Smooth muscle cell (in vitro differentiated cells): ENCODE data around the gene BEAN1. TPM values are rescaled to one million over a fixed set of nuclear protein-coding genes. Genes with fewer than 3 reads are reported as not detected.

ENCODE experiments used
- DNase-seq: peaks from one replicate; lab custom pipeline; 2025; ENCODE audit not compliant: unreplicated experiment; lab: John Stamatoyannopoulos, UW
- H2AFZ ChIP-seq: fragments of 200-600 bp; sonication (generic); 2 replicates; pipeline ENCODE4 v1.6.0; 2016; ENCODE audit warnings: antibody characterized with exemption, low read depth, mild to moderate bottlenecking
- H3F3A ChIP-seq: fragments of 200-600 bp; sonication (generic); 2 replicates; pipeline ENCODE4 v1.6.0; 2017; ENCODE audit warnings: antibody characterized with exemption, low read depth
- H3K27ac ChIP-seq: fragments of 200-600 bp; sonication (generic); 2 replicates; pipeline ENCODE4 v1.5.1; 2016; ENCODE audit warnings: low read depth, mild to moderate bottlenecking
- H3K27me3 ChIP-seq: fragments of 200-600 bp; sonication (generic); 2 replicates; pipeline ENCODE4 v1.6.1; 2016; ENCODE audit warnings: low read depth, mild to moderate bottlenecking
- H3K36me3 ChIP-seq: fragments of 200-600 bp; sonication (generic); 2 replicates; pipeline ENCODE4 v1.5.1; 2016; ENCODE audit warnings: low read depth
- H3K4me1 ChIP-seq: fragments of 200-600 bp; sonication (generic); 2 replicates; pipeline ENCODE4 v1.5.1; 2016; ENCODE audit warnings: low read depth
- H3K4me2 ChIP-seq: fragments of 200-600 bp; sonication (generic); 2 replicates; pipeline ENCODE4 v1.6.0; 2016; ENCODE audit warnings: mild to moderate bottlenecking
- H3K4me3 ChIP-seq: fragments of 200-600 bp; sonication (generic); 2 replicates; pipeline ENCODE4 v1.5.1; 2016; ENCODE audit warnings: mild to moderate bottlenecking
- H3K79me2 ChIP-seq: fragments of 200-600 bp; sonication (generic); 2 replicates; pipeline ENCODE4 v1.6.0; 2016; ENCODE audit warnings: low read depth, mild to moderate bottlenecking
- H3K9ac ChIP-seq: fragments of 200-600 bp; sonication (generic); 2 replicates; pipeline ENCODE4 v1.6.0; 2016; ENCODE audit warnings: low read depth
- H3K9me3 ChIP-seq: fragments of 200-600 bp; sonication (generic); replicated peaks from 2 replicates; pipeline ENCODE4 v1.5.1; 2016; ENCODE audit warnings: low read depth
- H4K20me1 ChIP-seq: fragments of 200-600 bp; sonication (generic); 2 replicates; pipeline ENCODE4 v1.6.0; 2016; ENCODE audit warnings: low read depth
- WGBS: methylation state at CpG from one replicate; pipeline ENCODE4 v1.1.7; 2016; ENCODE audit warnings: low lambda C conversion rate; 5-methylcytosine and 5-hydroxymethylcytosine counted together
- polyA plus RNA-seq: library from polyadenylated mRNA; unstranded; fragments of >200 nt; fragmentation: Nextera tagmentation; extraction: Ambion mirVana; gene quantifications from 2 replicates; pipeline ENCODE4 v1.2.1, GENCODE V29; 2016
- total RNA-seq: library from RNA; depleted of rRNA; stranded (reverse); fragments of >200 nt; gene quantifications from 2 replicates; pipeline ENCODE4 v1.2.3, GENCODE V29; 2014
- TF ChIP-seq, protein P1 (sequence below): fragments of 200-600 bp; sonication (generic); IDR thresholded peaks from 2 replicates; pipeline ENCODE4 v1.5.1; 2017; ENCODE audit warnings: borderline replicate concordance, mild to moderate bottlenecking, antibody characterized with exemption; ENCODE audit not compliant: insufficient read depth, poor library complexity, severe bottlenecking

BEAN1 gene
- total and polyA plus RNA-seq, 2 experiments from 2014 or later = 0.94 to 4.9 TPM

DNA sequence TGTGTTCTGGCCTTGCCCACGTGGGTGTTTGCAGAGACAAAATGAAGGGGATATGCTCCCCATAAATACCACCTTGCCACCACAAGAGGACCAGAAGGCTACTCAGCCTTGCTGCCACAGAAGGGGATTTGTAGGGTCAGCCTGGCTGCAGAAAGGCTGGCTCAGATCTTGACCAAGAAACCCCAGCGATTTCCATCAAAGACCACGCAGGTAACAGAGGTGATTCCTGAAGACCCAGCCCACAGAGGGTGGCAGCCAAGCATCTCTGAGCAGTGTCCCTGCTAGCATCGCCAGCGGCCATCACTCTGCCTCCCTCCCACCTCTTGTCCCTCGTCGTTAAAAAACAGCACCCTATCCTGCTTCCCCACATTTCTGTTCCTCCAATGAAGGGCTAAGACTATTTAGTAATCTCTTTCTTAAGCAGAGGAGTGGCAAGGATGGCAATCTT lies 54.9 kb downstream of the BEAN1 start:
- Histone ChIP-seq H3K36me3 (no peaks in the 10 kb centered on the region), H3K79me2 (no peaks in the 10 kb centered on the region), H3K4me1 (no peaks in the 10 kb centered on the region), H3K9me3 (no peaks in the 10 kb centered on the region), H3K27me3 (no peaks in the 10 kb centered on the region), H3K4me2 (no peak overlapping the region), H4K20me1 (no peaks in the 10 kb centered on the region), H3K4me3 (no peak overlapping the region), H3K27ac (no peak overlapping the region), H3F3A (no peaks in the 10 kb centered on the region), H2AFZ (no peak overlapping the region), H3K9ac (no peak overlapping the region)
- TF ChIP-seq, protein P1, sequence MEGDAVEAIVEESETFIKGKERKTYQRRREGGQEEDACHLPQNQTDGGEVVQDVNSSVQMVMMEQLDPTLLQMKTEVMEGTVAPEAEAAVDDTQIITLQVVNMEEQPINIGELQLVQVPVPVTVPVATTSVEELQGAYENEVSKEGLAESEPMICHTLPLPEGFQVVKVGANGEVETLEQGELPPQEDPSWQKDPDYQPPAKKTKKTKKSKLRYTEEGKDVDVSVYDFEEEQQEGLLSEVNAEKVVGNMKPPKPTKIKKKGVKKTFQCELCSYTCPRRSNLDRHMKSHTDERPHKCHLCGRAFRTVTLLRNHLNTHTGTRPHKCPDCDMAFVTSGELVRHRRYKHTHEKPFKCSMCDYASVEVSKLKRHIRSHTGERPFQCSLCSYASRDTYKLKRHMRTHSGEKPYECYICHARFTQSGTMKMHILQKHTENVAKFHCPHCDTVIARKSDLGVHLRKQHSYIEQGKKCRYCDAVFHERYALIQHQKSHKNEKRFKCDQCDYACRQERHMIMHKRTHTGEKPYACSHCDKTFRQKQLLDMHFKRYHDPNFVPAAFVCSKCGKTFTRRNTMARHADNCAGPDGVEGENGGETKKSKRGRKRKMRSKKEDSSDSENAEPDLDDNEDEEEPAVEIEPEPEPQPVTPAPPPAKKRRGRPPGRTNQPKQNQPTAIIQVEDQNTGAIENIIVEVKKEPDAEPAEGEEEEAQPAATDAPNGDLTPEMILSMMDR = no peak
- WGBS = 85% methylated on average over 7 of the region's 7 CpGs
- no peak for DNase-seq

- Histone ChIP-seq H3K4me2 (no peak overlapping the region), H2AFZ (no peak overlapping the region), H3K27me3 (no peaks in the 10 kb centered on the region), H3F3A (no peaks in the 10 kb centered on the region), H3K9me3 (no peaks in the 10 kb centered on the region), H3K79me2 (no peaks in the 10 kb centered on the region), H3K4me3 (no peak overlapping the region), H3K36me3 (no peaks in the 10 kb centered on the region), H3K9ac (no peak overlapping the region), H3K4me1 (no peaks in the 10 kb centered on the region), H4K20me1 (no peaks in the 10 kb centered on the region), H3K27ac (no peak overlapping the region)
- WGBS = 40% methylated on average over 14 of the region's 14 CpGs
- DNase-seq = peak; percentile 34
- TF ChIP-seq, protein P1 = peak; percentile 94
These were observed 56.8 kb downstream of the BEAN1 start for GRCh38 chr16:66483689-66484452.

DNA sequence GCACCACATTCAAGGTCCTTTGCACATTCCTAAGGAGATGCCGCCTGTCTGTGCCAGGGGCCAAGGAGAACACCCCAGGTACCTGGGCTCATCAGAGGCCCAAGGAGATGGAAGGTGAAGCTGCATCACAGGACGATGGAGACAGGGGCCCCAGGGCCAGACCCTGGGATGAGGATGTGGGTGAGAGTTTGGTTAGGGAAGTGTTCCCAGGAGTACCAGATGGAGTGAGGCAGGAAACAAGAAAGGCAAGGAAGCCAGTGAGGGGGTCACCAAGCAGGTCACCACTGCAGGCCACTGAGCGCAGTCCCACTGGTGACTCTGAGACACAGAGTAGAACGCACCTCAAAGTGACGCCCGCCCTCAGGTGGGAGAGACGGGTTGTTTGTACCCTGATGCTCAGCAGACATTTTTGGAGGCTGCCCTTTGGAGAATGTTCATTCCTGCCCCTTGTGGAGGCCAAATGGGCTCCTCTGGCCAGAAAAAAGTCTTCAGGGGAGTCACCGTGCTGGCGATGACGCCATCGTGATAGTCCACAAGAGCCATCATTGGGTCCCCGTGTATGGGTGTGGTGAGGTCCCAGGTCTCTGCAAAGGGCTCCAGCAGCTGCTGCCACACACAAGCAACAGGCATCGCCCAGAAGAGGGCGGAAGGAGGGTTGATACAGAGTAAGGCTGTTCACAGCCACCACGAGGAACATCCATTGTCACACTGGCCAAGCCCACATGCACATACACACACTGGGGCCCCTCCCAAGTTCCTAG lies 57.5 kb downstream of the BEAN1 start:
- H3K4me1 ChIP-seq = no peaks in the 10 kb centered on the region
- H3K4me3 ChIP-seq = no peak overlapping the region
- no peaks in the 10 kb centered on the region for H4K20me1 ChIP-seq
- H3F3A ChIP-seq = no peaks in the 10 kb centered on the region
- no peak overlapping the region for H3K9ac ChIP-seq
- H3K4me2 ChIP-seq = no peak overlapping the region
- H3K79me2 ChIP-seq = no peaks in the 10 kb centered on the region
- TF ChIP-seq, protein P1 = no peak
- no peaks in the 10 kb centered on the region for H3K36me3 ChIP-seq
- WGBS = 93% methylated on average over 15 of the region's 15 CpGs
- no peak overlapping the region for H2AFZ ChIP-seq
- DNase-seq = no peak
- no peaks in the 10 kb centered on the region for H3K27me3 ChIP-seq
- no peaks in the 10 kb centered on the region for H3K9me3 ChIP-seq
- H3K27ac ChIP-seq = no peak overlapping the region
